HG03460 (cell line): ENCODE data around the gene NOS1AP.
"Not testable (repeated sequence)": the region's sequence is repeated elsewhere in the genome, so short reads cannot be mapped to it uniquely, and the experiment has no call there.

Source experiments
- ATAC-seq: cut with Tn5 transposase; IDR thresholded peaks from one replicate; pipeline ENCODE4 v1.9.1; 2021; ENCODE audit not compliant: unreplicated experiment

The NOS1AP gene

GRCh38 chr1:162191396-162192305 is 122.2 kb downstream of the NOS1AP start:
- ATAC-seq = no peak

- ATAC-seq = no peak
Measured at GRCh38 chr1:162192306-162192678, 122.8 kb downstream of the NOS1AP start.

GRCh38 chr1:162192763-162193162 is 123.3 kb downstream of the NOS1AP start:
- no peak for ATAC-seq

GRCh38 chr1:162193221-162193620 is 123.7 kb downstream of the NOS1AP start:
- no peak for ATAC-seq

GRCh38 chr1:162193815-162194214 is 124.3 kb downstream of the NOS1AP start:
- no peak for ATAC-seq

- no peak for ATAC-seq
Measured at GRCh38 chr1:162195567-162195966, 126.1 kb downstream of the NOS1AP start.

- ATAC-seq = no peak
Measured at GRCh38 chr1:162196387-162196786, 126.9 kb downstream of the NOS1AP start.

GRCh38 chr1:162197041-162197531 is 127.6 kb downstream of the NOS1AP start:
- ATAC-seq = no peak

GRCh38 chr1:162197615-162198421 is 128.3 kb downstream of the NOS1AP start:
- no peak for ATAC-seq

- no peak for ATAC-seq
Measured at GRCh38 chr1:162200096-162200847, 130.8 kb downstream of the NOS1AP start.

GRCh38 chr1:162201062-162201461 is 131.6 kb downstream of the NOS1AP start:
- ATAC-seq = not testable (repeated sequence)

- ATAC-seq = no peak
Measured at GRCh38 chr1:162204129-162204822, 134.8 kb downstream of the NOS1AP start.

- no peak for ATAC-seq
Measured at GRCh38 chr1:162204823-162205155, 135.3 kb downstream of the NOS1AP start.

GRCh38 chr1:162206300-162206699 is 136.8 kb downstream of the NOS1AP start:
- no peak for ATAC-seq

- no peak for ATAC-seq
Measured at GRCh38 chr1:162206749-162207635, 137.5 kb downstream of the NOS1AP start.

GRCh38 chr1:162207862-162208261 is 138.4 kb downstream of the NOS1AP start:
- ATAC-seq = no peak

- ATAC-seq = no peak
Measured at GRCh38 chr1:162210196-162210595, 140.7 kb downstream of the NOS1AP start.

- ATAC-seq = no peak
Measured at GRCh38 chr1:162212713-162213112, 143.2 kb downstream of the NOS1AP start.

GRCh38 chr1:162213281-162213912 is 143.9 kb downstream of the NOS1AP start:
- no peak for ATAC-seq
